ENCODE results near the gene NDEL1.

The NDEL1 gene

GRCh38 chr17:8412089-8412488 lies 23.6 kb upstream of the NDEL1 start:
- no peak for ATAC-seq
- TF ChIP-seq, protein P1, sequence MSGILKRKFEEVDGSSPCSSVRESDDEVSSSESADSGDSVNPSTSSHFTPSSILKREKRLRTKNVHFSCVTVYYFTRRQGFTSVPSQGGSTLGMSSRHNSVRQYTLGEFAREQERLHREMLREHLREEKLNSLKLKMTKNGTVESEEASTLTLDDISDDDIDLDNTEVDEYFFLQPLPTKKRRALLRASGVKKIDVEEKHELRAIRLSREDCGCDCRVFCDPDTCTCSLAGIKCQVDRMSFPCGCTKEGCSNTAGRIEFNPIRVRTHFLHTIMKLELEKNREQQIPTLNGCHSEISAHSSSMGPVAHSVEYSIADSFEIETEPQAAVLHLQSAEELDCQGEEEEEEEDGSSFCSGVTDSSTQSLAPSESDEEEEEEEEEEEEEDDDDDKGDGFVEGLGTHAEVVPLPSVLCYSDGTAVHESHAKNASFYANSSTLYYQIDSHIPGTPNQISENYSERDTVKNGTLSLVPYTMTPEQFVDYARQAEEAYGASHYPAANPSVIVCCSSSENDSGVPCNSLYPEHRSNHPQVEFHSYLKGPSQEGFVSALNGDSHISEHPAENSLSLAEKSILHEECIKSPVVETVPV (CRISPR knock-in tag; IDR thresholded peaks at IDR 0.05) = no peak
- TF ChIP-seq GLIS3 (CRISPR knock-in tag; IDR thresholded peaks at IDR 0.05) (no peak), ZNF70 (CRISPR knock-in tag; IDR thresholded peaks at IDR 0.05) (no peak), PPARA (CRISPR knock-in tag; IDR thresholded peaks at IDR 0.05; ENCODE audit: borderline replicate concordance) (no peak), ESRRG (CRISPR knock-in tag; IDR thresholded peaks at IDR 0.05) (no peak), ARNTL (CRISPR knock-in tag; IDR thresholded peaks at IDR 0.05; ENCODE audit: borderline replicate concordance, low read depth) (no peak), ZC3H10 (CRISPR knock-in tag; IDR thresholded peaks at IDR 0.05) (no peak), BACH2 (CRISPR knock-in tag; IDR thresholded peaks at IDR 0.05; ENCODE audit: borderline replicate concordance) (no peak), ZFP30 (CRISPR knock-in tag; IDR thresholded peaks at IDR 0.05) (no peak), TOX (CRISPR knock-in tag; IDR thresholded peaks at IDR 0.05; ENCODE audit: borderline replicate concordance) (no peak), ZFP3 (CRISPR knock-in tag; IDR thresholded peaks at IDR 0.05) (no peak), PATZ1 (CRISPR knock-in tag; IDR thresholded peaks at IDR 0.05; ENCODE audit: borderline replicate concordance) (no peak), ZNF8 (CRISPR knock-in tag; IDR thresholded peaks at IDR 0.05) (no peak)
- TF ChIP-seq, protein P2, sequence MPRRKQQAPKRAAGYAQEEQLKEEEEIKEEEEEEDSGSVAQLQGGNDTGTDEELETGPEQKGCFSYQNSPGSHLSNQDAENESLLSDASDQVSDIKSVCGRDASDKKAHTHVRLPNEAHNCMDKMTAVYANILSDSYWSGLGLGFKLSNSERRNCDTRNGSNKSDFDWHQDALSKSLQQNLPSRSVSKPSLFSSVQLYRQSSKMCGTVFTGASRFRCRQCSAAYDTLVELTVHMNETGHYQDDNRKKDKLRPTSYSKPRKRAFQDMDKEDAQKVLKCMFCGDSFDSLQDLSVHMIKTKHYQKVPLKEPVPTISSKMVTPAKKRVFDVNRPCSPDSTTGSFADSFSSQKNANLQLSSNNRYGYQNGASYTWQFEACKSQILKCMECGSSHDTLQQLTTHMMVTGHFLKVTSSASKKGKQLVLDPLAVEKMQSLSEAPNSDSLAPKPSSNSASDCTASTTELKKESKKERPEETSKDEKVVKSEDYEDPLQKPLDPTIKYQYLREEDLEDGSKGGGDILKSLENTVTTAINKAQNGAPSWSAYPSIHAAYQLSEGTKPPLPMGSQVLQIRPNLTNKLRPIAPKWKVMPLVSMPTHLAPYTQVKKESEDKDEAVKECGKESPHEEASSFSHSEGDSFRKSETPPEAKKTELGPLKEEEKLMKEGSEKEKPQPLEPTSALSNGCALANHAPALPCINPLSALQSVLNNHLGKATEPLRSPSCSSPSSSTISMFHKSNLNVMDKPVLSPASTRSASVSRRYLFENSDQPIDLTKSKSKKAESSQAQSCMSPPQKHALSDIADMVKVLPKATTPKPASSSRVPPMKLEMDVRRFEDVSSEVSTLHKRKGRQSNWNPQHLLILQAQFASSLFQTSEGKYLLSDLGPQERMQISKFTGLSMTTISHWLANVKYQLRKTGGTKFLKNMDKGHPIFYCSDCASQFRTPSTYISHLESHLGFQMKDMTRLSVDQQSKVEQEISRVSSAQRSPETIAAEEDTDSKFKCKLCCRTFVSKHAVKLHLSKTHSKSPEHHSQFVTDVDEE (CRISPR knock-in tag; IDR thresholded peaks at IDR 0.05) = no peak

DNA sequence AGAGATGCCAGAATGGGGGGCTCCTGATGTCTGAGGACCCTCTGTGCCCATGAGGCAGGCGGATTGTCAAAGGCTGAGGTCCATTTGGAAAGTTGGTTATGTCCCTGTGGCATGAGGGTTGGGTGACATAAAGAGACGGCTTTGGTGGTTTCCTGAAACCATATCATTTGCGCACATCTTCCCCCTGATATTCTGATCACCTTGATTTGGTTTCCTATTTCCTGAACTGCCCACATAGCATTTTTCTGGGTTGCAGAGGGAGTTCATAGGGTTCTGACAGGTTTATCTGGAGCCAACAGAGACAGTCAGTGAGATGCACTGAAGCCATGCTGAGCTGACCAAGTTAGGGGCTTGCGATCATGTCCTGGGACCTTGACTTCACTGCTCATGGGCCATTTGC lies 22.4 kb upstream of the NDEL1 start:
- no peak for TF ChIP-seq ARNTL (CRISPR knock-in tag; IDR thresholded peaks at IDR 0.05; ENCODE audit: borderline replicate concordance, low read depth)
- TF ChIP-seq, protein P2 (CRISPR knock-in tag; IDR thresholded peaks at IDR 0.05) = no peak
- no peak for TF ChIP-seq TCF4 (CRISPR knock-in tag; IDR thresholded peaks at IDR 0.05; ENCODE audit: borderline replicate concordance)
- no peak for TF ChIP-seq ZC3H10 (CRISPR knock-in tag; IDR thresholded peaks at IDR 0.05)
- TF ChIP-seq SNAI2 (CRISPR knock-in tag; IDR thresholded peaks at IDR 0.05) = no peak
- TF ChIP-seq, protein P1 (CRISPR knock-in tag; IDR thresholded peaks at IDR 0.05) = no peak
- ATAC-seq = no peak

GRCh38 chr17:8413938-8414337 lies 21.7 kb upstream of the NDEL1 start:
- TF ChIP-seq, protein P3, sequence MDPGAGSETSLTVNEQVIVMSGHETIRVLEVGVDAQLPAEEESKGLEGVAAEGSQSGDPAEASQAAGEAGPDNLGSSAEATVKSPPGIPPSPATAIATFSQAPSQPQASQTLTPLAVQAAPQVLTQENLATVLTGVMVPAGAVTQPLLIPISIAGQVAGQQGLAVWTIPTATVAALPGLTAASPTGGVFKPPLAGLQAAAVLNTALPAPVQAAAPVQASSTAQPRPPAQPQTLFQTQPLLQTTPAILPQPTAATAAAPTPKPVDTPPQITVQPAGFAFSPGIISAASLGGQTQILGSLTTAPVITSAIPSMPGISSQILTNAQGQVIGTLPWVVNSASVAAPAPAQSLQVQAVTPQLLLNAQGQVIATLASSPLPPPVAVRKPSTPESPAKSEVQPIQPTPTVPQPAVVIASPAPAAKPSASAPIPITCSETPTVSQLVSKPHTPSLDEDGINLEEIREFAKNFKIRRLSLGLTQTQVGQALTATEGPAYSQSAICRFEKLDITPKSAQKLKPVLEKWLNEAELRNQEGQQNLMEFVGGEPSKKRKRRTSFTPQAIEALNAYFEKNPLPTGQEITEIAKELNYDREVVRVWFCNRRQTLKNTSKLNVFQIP (CRISPR knock-in tag; IDR thresholded peaks at IDR 0.05; ENCODE audit: borderline replicate concordance, low read depth) = no peak
- no peak for ATAC-seq

Measured in SK-N-SH treated with all-trans-retinoic acid at 6 μM for 48 hours (cell line).